Sigmoid colon (tissue), 7 donors: Measurements from ENCODE around the gene ADAMTS6. TPM values are rescaled to one million over a fixed set of nuclear protein-coding genes. Genes with fewer than 3 reads are reported as not detected.

Source experiments
- DNase-seq: peaks from one replicate; pipeline ENCODE4 v3.0.0-alpha.2; 2019
- H3K27ac ChIP-seq, 4 donors: fragments of 200-600 bp; sonication (generic); one replicate each; pipeline ENCODE4 v1.5.1; 2016 to 2019; ENCODE audit warnings: mild to moderate bottlenecking in 1 of 4
- H3K27me3 ChIP-seq, 3 donors: fragments of 200-600 bp; sonication (generic); one replicate each; pipeline ENCODE4 v1.5.1; 2019; ENCODE audit warnings: mild to moderate bottlenecking in 1 of 3
- H3K36me3 ChIP-seq, 4 donors: fragments of 200-600 bp; sonication (generic); one replicate each; pipeline ENCODE4 v1.5.1; 2016 to 2019
- H3K4me1 ChIP-seq, 4 donors: fragments of 200-600 bp; sonication (generic); one replicate each; pipeline ENCODE4 v1.5.1; 2017 to 2019
- H3K4me3 ChIP-seq, 4 donors: fragments of 200-600 bp; sonication (generic); one replicate each; pipeline ENCODE4 v1.5.1; 2017 to 2019; ENCODE audit warnings: mild to moderate bottlenecking in 2 of 4, moderate library complexity in 1 of 4
- H3K9me3 ChIP-seq, 4 donors: fragments of 200-600 bp in 3 of 4; sonication (generic) in 3 of 4; one replicate each; pipeline versions ENCODE4 v1.5.1 to v1.6.1; 2013 to 2019
- CTCF ChIP-seq, 4 experiments: fragments of 450-650 bp in 3 of 4; fragments of 200-600 bp in 1 of 4; IDR thresholded peaks; one replicate each; pipeline ENCODE4 v1.5.1; 2016 to 2019; ENCODE audit warnings: antibody characterized with exemption in 4 of 4, mild to moderate bottlenecking in 3 of 4, moderate library complexity in 2 of 4
- EP300 ChIP-seq, 4 donors: sonication (generic); formaldehyde crosslinking; IDR thresholded peaks; one replicate each; pipeline ENCODE4 v1.6.1; 2017; ENCODE audit warnings: antibody characterized with exemption in 4 of 4
- POLR2A ChIP-seq, 2 donors: fragments of 450-650 bp; IDR thresholded peaks; one replicate each; pipeline ENCODE4 v1.6.1; 2016; ENCODE audit warnings: antibody characterized with exemption in 2 of 2, mild to moderate bottlenecking in 2 of 2, moderate library complexity in 2 of 2
- POLR2AphosphoS5 ChIP-seq, 4 donors: sonication (generic); formaldehyde crosslinking; IDR thresholded peaks; one replicate each; pipeline ENCODE4 v1.6.1; 2017; ENCODE audit warnings: antibody characterized with exemption in 4 of 4
- WGBS, 2 donors: extraction: QIAGEN DNeasy Blood & Tissue Kit; methylation state at CpG; one replicate each; pipeline ENCODE4 v1.1.7; 2013; 5-methylcytosine and 5-hydroxymethylcytosine counted together
- intact Hi-C: fragments of 100-400 bp; cut with DNase I; formaldehyde crosslinking; loops from one replicate; pipeline ENCODE4 v1.15.1; 2023
- polyA plus RNA-seq, 3 donors: library from polyadenylated mRNA; stranded (reverse); fragments of 200-250 nt; gene quantifications; one replicate each; pipeline ENCODE4 v1.2.3, GENCODE V29; 2013
- total RNA-seq, 4 donors: library from RNA; depleted of rRNA; stranded (reverse); fragments of >200 nt; gene quantifications; one replicate each; pipeline ENCODE4 v1.1.0, GENCODE V29; 2016
- donor health status: healthy with polysubstance abuse.
- donor health status: Bipolar disorder and iron deficiency.
- donor health status: healthy.

ADAMTS6 gene
- total and polyA plus RNA-seq, 7 donors, result 0.74 to 18.3 (median 7.1) TPM; not detected in 2

- intact Hi-C loops, result loop anchor here (5.0 kb wide), 2 partner anchors 82 to 713 kb away; partner anchors contain the start of genes CENPK, CWC27, PPWD1 and SREK1IP1
- H3K27me3 ChIP-seq, result no peaks in the 10 kb centered on the region
- no peaks in the 10 kb centered on the region for H3K9me3 ChIP-seq
- peak overlapping the region; percentile 90 to 97 (median 93) for H3K27ac ChIP-seq
- peaks cover 0 to 36% (median 17%) of the 10 kb centered on the region in 4 donors for H3K4me1 ChIP-seq
- peak overlapping the region; percentile 47 to 63 (median 56) for H3K4me3 ChIP-seq
- peak; percentile 96 for DNase-seq
- no peak for TF ChIP-seq POLR2A (IDR thresholded peaks at IDR 0.05)
- TF ChIP-seq POLR2AphosphoS5 (IDR thresholded peaks at IDR 0.05), result peak; percentile 72 to 86 (median 78)
- peak; percentile 30 to 75 (median 52) for TF ChIP-seq EP300 (IDR thresholded peaks at IDR 0.05)
- 1% methylated on average over 15 of the region's 15 CpGs for WGBS, 2 donors
- H3K36me3 ChIP-seq, result no peaks in the 10 kb centered on the region
These were observed 1.3 kb downstream of the ADAMTS6 start for GRCh38 chr5:65480306-65480865.

- Histone ChIP-seq H3K27me3 (no peaks in the 10 kb centered on the region), H3K9me3 (no peaks in the 10 kb centered on the region), H3K36me3 (no peaks in the 10 kb centered on the region), H3K4me3 (peak overlapping the region in 3 of 4 donors; percentile 56 to 63 (median 57)), H3K27ac (peak overlapping the region; percentile 90 to 97 (median 93)), H3K4me1 (peaks cover 0 to 36% (median 17%) of the 10 kb centered on the region in 4 donors)
- intact Hi-C loops, result no loop called here
- 70 to 87% methylated on average over 1 of the region's 1 CpG for WGBS, 2 donors
- no peak for TF ChIP-seq CTCF (IDR thresholded peaks at IDR 0.05)
- TF ChIP-seq POLR2AphosphoS5 (IDR thresholded peaks at IDR 0.05), result no peak
- TF ChIP-seq POLR2A (IDR thresholded peaks at IDR 0.05), result no peak
- no peak for TF ChIP-seq EP300 (IDR thresholded peaks at IDR 0.05)
- DNase-seq, result no peak
These were observed 2.2 kb downstream of the ADAMTS6 start for GRCh38 chr5:65479527-65479926.

- WGBS, 2 donors, result 81 to 86% methylated on average over 1 of the region's 1 CpG
- no peak for TF ChIP-seq CTCF (IDR thresholded peaks at IDR 0.05)
- no peak for TF ChIP-seq POLR2AphosphoS5 (IDR thresholded peaks at IDR 0.05)
- TF ChIP-seq POLR2A (IDR thresholded peaks at IDR 0.05), result no peak
- TF ChIP-seq EP300 (IDR thresholded peaks at IDR 0.05), result no peak
- H3K27ac ChIP-seq, result no peak overlapping the region
- no peaks in the 10 kb centered on the region for H3K27me3 ChIP-seq
- no peak for DNase-seq
- H3K36me3 ChIP-seq, result no peaks in the 10 kb centered on the region
- peaks cover 0 to 33% (median 15%) of the 10 kb centered on the region in 4 donors for H3K4me1 ChIP-seq
- intact Hi-C loops, result no loop called here
- H3K4me3 ChIP-seq, result no peak overlapping the region
- H3K9me3 ChIP-seq, result no peaks in the 10 kb centered on the region
These were observed 3.4 kb downstream of the ADAMTS6 start for GRCh38 chr5:65478336-65478735.

GRCh38 chr5:65475895-65476294, 5.8 kb downstream of the ADAMTS6 start:
- H3K36me3 ChIP-seq, result no peaks in the 10 kb centered on the region
- 84 to 89% methylated on average over 1 of the region's 1 CpG for WGBS, 2 donors
- no peak for TF ChIP-seq POLR2AphosphoS5 (IDR thresholded peaks at IDR 0.05)
- TF ChIP-seq CTCF (IDR thresholded peaks at IDR 0.05), result no peak
- TF ChIP-seq EP300 (IDR thresholded peaks at IDR 0.05), result no peak
- TF ChIP-seq POLR2A (IDR thresholded peaks at IDR 0.05), result no peak
- H3K9me3 ChIP-seq, result no peaks in the 10 kb centered on the region
- no peak overlapping the region for H3K4me3 ChIP-seq
- peaks cover 0 to 22% (median 9%) of the 10 kb centered on the region in 4 donors for H3K4me1 ChIP-seq
- DNase-seq, result no peak
- H3K27ac ChIP-seq, result no peak overlapping the region
- H3K27me3 ChIP-seq, result no peaks in the 10 kb centered on the region
- intact Hi-C loops, result no loop called here

GRCh38 chr5:65475336-65475735, 6.4 kb downstream of the ADAMTS6 start:
- Histone ChIP-seq H3K36me3 (no peaks in the 10 kb centered on the region), H3K27ac (no peak overlapping the region), H3K4me1 (peaks cover 0 to 22% (median 7%) of the 10 kb centered on the region in 4 donors), H3K4me3 (no peak overlapping the region), H3K27me3 (no peaks in the 10 kb centered on the region), H3K9me3 (no peaks in the 10 kb centered on the region)
- WGBS, 2 donors, result 87 to 88% methylated on average over 4 of the region's 4 CpGs
- intact Hi-C loops, result no loop called here
- TF ChIP-seq POLR2A (IDR thresholded peaks at IDR 0.05) (no peak), POLR2AphosphoS5 (IDR thresholded peaks at IDR 0.05) (no peak), CTCF (IDR thresholded peaks at IDR 0.05) (no peak), EP300 (IDR thresholded peaks at IDR 0.05) (no peak)
- no peak for DNase-seq
